Right cardiac atrium (tissue), 5 donors: ENCODE measurements around the gene SLC37A1. TPM values are rescaled to one million over a fixed set of nuclear protein-coding genes. Genes with fewer than 3 reads are reported as not detected.

Experiments
- ATAC-seq, 2 donors: fragments of 200-7000 bp; cut with Tn5 transposase; one replicate each; pipeline versions ENCODE4 v1.8.0 to v1.9.1; 2020; ENCODE audit warnings: moderate library complexity in 2 of 2, mild to moderate bottlenecking in 1 of 2
- DNase-seq, 3 donors: peaks; one replicate each; pipeline ENCODE4 v3.0.0-alpha.2; 2020
- H3K27ac ChIP-seq: one replicate; pipeline ENCODE4 v1.5.1; 2013; ENCODE audit warnings: mild to moderate bottlenecking, low read length, control low read depth, moderate library complexity
- H3K27me3 ChIP-seq: one replicate; pipeline ENCODE4 v1.6.1; 2013; ENCODE audit not compliant: control insufficient read depth, insufficient read depth
- H3K4me1 ChIP-seq: one replicate; pipeline ENCODE4 v1.6.1; 2013; ENCODE audit warnings: low read length; ENCODE audit not compliant: control insufficient read depth, insufficient read depth
- H3K4me3 ChIP-seq: one replicate; pipeline ENCODE4 v1.5.1; 2013; ENCODE audit warnings: low read length, control low read depth
- H3K9me3 ChIP-seq: one replicate; pipeline ENCODE4 v1.6.1; 2013; ENCODE audit warnings: low read length; ENCODE audit not compliant: control insufficient read depth
- WGBS: extraction: QIAGEN DNeasy Blood & Tissue Kit; methylation state at CpG from one replicate; pipeline ENCODE4 v1.1.7; 2013; 5-methylcytosine and 5-hydroxymethylcytosine counted together
- intact Hi-C, 4 donors: fragments of 100-400 bp; cut with DNase I; formaldehyde crosslinking; loops; one replicate each; pipeline versions ENCODE4 v1.11.0 to v1.14.0; 2022 to 2023
- polyA plus RNA-seq: library from polyadenylated mRNA; stranded (reverse); fragments of 200-250 nt; gene quantifications from one replicate; pipeline ENCODE4 v1.2.3, GENCODE V29; 2013
- total RNA-seq, 4 donors: library from RNA; stranded (reverse); fragmentation: NEBNext Ultra II Directional; extraction: Animal tissue kit (Norgen Biotek cat#: 25700); gene quantifications; one replicate each; pipeline ENCODE4 v1.2.1, GENCODE V29; 2021
- donor health status: healthy with polysubstance abuse.
- donor health status: DM: no; HTN: yes; CAD: no.
- donor health status: DM: no; HTN: no; CAD: no.
- donor health status: DM: no; HTN: yes; CAD: no; lungs with severe emphysema.
- donor health status: DM: yes; HTN: yes; CAD: no.

SLC37A1 gene
- total and polyA plus RNA-seq, 5 donors, result 1.9 to 2.9 (median 2.9) TPM

DNA sequence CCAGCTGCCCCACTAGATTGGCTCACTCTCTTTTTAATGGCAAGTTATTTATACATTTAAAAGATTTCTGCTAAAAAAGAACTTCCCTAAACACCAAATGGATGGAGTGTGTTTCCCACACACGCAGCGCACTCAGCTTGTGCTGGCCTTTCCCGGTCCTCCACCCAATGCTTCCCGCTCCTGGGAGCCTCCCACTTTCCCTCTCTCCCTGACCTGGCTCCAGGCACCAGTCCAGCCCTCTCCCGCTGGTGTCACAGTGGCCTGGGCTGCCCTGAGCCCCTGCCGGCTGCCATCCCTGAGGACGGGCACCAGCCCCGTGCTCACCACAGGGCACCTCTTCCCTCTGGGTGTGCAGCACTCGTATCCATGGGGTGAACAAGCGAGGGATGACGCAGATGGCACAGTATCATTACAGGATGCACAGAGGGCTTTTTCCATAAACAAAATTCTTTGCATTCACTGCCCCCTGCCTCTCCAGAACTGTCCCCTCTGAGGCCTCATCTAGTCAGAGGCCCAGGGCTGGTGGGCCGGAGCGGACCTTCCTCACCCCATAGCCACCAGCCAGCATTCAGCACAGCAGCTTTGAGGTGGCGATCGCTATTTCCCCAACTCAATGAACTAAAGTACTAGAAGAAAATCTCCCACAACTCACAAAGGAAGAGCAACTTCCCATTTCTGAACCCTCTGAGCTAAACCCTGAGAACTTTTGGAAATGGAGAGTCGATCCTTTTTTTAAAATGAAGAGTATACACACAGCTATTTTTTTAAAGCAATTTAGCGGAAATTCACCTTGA, 68.5 kb downstream of the SLC37A1 start:
- intact Hi-C loops, result no loop called here
- WGBS, result 79% methylated on average over 17 of the region's 17 CpGs
- Histone ChIP-seq H3K4me1 (no peaks in the 10 kb centered on the region), H3K4me3 (no peak overlapping the region), H3K27me3 (no peaks in the 10 kb centered on the region), H3K27ac (no peak overlapping the region), H3K9me3 (no peaks in the 10 kb centered on the region)
- peak in 1 of 3 donors; percentile 13 for DNase-seq
- ATAC-seq, result no peak

GRCh38 chr21:42582787-42583476, 69.3 kb downstream of the SLC37A1 start:
- Histone ChIP-seq H3K27ac (no peak overlapping the region), H3K9me3 (no peaks in the 10 kb centered on the region), H3K4me3 (no peak overlapping the region), H3K27me3 (no peaks in the 10 kb centered on the region), H3K4me1 (no peaks in the 10 kb centered on the region)
- DNase-seq, result no peak
- WGBS, result 92% methylated on average over 22 of the region's 22 CpGs
- ATAC-seq, result no peak
- intact Hi-C loops, result no loop called here

DNA sequence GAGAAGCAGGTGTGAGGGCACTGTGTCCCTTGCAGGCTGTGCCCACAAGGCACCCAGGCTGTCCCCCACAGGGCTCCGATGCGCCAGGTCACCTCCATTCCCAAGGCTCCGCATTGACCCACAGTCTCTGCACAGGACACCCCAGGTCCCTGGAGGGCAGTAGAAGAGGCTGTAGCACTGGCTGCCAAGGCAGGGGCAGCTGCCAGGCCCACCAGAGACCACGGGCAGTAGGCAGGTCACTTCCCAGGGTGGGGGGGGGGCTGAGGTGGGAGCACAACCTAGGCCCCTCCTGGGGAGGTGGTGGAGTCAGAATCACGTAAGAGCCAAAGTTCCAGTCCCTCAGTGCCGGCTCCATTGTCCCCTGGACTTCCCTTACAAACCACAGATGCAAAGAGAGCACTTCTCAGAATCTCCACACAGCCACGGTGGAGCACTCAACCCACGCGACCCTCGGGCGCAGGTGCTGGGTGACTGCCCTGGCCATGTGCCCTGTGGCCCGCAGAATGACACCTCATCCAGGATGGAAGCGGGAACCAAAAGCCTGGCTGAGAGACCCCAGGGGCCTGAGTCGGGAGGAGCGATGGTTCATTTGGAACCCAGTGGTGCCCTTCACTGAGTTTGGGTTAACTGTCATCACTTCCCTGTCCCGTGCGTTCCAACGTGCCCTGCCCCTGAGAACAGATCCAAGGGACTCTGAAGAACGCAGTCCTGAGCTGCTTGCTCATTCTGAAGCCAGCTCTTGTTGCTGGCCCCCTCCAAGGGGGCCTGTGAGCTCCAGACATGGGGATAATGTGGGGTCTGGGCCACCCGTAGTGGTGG, 70.0 kb downstream of the SLC37A1 start:
- H3K27ac ChIP-seq, result no peak overlapping the region
- H3K27me3 ChIP-seq, result no peaks in the 10 kb centered on the region
- no peaks in the 10 kb centered on the region for H3K9me3 ChIP-seq
- ATAC-seq (peak in 1 of 2 donors; percentile 13), DNase-seq (peak in 1 of 3 donors; percentile 25)
- H3K4me3 ChIP-seq, result no peak overlapping the region
- intact Hi-C loops, result no loop called here
- 72% methylated on average over 20 of the region's 20 CpGs for WGBS
- no peaks in the 10 kb centered on the region for H3K4me1 ChIP-seq

DNA sequence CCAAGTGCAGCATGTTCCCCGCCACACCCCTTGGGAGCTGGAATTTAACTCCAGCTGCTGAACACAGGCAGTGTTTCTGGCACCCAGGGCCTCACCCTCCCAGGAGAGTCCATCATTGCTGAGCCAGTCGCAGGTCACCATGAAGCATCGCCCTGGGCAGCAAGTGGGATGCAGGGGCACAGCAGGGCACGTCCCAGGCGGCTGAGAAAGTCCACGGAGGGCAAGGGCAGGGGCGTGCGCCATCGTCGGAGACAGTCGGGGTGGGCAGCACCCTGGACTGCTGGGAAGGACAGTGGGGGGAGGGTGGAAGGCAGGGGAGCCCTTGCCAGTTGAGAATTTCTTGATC, 70.6 kb downstream of the SLC37A1 start:
- Histone ChIP-seq H3K4me1 (no peaks in the 10 kb centered on the region), H3K4me3 (no peak overlapping the region), H3K27ac (no peak overlapping the region), H3K9me3 (no peaks in the 10 kb centered on the region), H3K27me3 (no peaks in the 10 kb centered on the region)
- DNase-seq (no peak), ATAC-seq (no peak)
- intact Hi-C loops, result no loop called here
- 82% methylated on average over 11 of the region's 11 CpGs for WGBS

GRCh38 chr21:42585881-42586280, 72.2 kb downstream of the SLC37A1 start:
- intact Hi-C loops, result no loop called here
- H3K27ac ChIP-seq, result no peak overlapping the region
- no peak for DNase-seq
- H3K4me1 ChIP-seq, result no peaks in the 10 kb centered on the region
- WGBS, result 72% methylated on average over 10 of the region's 10 CpGs
- no peak for ATAC-seq
- H3K27me3 ChIP-seq, result no peaks in the 10 kb centered on the region
- H3K4me3 ChIP-seq, result no peak overlapping the region
- no peaks in the 10 kb centered on the region for H3K9me3 ChIP-seq

DNA sequence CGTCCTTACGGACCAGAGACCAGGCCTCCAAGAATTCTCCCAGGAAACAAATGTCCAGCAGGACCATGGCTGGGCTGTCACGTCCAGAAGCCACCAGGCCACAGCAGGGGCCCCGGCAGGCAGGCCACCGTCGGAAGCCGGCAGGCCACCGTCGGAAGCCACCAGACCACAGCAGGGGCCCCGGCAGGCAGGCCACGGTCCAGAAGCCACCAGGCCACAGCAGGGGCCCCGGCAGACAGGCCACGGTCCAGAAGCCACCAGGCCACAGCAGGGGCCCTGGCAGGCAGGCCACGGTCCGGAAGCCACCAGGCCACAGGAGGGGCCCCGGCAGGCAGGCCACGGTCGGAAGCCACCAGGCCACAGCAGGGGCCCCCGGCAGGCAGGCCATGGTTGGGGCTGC, 72.8 kb downstream of the SLC37A1 start:
- Histone ChIP-seq H3K27ac (no peak overlapping the region), H3K4me3 (no peak overlapping the region), H3K4me1 (no peaks in the 10 kb centered on the region), H3K27me3 (no peaks in the 10 kb centered on the region), H3K9me3 (no peaks in the 10 kb centered on the region)
- no peak for DNase-seq
- intact Hi-C loops, result no loop called here
- WGBS, result 94% methylated on average over 19 of the region's 19 CpGs
- ATAC-seq, result no peak

DNA sequence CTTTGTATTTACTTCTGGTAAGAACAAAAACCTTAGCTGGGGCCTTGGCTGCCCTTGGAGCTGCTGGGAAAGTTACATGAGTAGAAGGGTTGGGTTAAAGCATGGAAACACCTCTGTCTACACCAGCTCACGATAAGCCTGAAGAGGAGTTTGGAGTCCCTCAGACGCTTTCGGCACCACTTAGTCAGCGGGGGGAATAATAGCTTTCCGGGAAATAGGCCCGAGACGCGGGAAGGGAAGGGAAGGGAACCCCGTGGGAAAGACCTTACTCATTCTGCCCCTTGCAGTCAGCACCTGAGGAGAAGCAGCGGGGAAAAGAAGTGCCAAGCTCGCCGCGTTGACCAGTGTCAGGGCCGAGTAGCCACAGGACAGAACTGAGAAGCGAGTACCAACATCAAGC, 73.4 kb downstream of the SLC37A1 start:
- no peaks in the 10 kb centered on the region for H3K4me1 ChIP-seq
- H3K27ac ChIP-seq, result no peak overlapping the region
- H3K27me3 ChIP-seq, result no peaks in the 10 kb centered on the region
- DNase-seq (peak in 1 of 3 donors; percentile 18), ATAC-seq (no peak)
- no peak overlapping the region for H3K4me3 ChIP-seq
- intact Hi-C loops, result no loop called here
- no peaks in the 10 kb centered on the region for H3K9me3 ChIP-seq
- WGBS, result 81% methylated on average over 15 of the region's 15 CpGs

- Histone ChIP-seq H3K27ac (no peak overlapping the region), H3K4me1 (no peaks in the 10 kb centered on the region), H3K4me3 (no peak overlapping the region), H3K9me3 (no peaks in the 10 kb centered on the region), H3K27me3 (no peaks in the 10 kb centered on the region)
- intact Hi-C loops, result loop anchor here in 3 of 4 donors (5.0 to 10.0 kb wide), 3 partner anchors 227 to 234 kb away; no protein-coding TSS in a partner anchor
- WGBS, result 69% methylated on average over 20 of the region's 20 CpGs
- no peak for DNase-seq
- ATAC-seq, result no peak
Observed at GRCh38 chr21:42590431-42591131, 76.9 kb downstream of the SLC37A1 start.

DNA sequence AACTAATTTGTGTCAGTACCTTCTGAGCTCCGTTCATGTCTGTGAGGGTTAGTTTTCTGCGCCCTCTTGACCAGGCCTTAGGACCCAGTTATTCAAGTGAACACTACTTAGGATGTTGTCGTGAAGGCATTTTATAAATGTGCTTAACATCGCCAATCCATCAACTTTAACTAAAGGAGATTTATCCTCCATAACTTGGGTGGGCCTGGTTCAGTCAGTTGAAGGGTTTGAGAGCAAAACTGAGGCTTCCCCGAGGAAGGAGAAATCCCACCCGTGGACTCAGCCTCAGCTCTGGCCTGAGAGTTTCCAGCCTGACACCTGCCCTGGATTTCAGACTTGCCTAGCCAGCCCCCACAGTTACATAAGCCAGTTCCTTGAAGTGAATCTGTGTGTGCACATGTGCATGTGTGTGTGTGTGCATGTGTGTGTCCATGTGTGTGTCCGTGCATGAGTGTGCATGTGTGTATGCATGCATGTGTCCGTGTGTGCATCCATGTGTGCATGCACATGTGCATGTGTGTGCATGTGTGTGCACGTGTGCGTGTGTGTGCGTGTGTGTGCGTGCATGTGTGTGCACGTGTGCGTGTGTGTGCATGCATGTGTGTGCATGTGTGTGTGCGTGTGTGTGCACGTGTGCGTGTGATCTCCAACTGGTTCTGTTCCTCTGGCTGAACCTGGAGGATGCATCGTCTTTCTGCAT, 77.7 kb downstream of the SLC37A1 start:
- intact Hi-C loops, result loop anchor here in 3 of 4 donors (5.0 to 10.0 kb wide), 3 partner anchors 226 to 233 kb away; no protein-coding TSS in a partner anchor
- no peaks in the 10 kb centered on the region for H3K4me1 ChIP-seq
- ATAC-seq (no peak), DNase-seq (no peak)
- no peaks in the 10 kb centered on the region for H3K27me3 ChIP-seq
- H3K27ac ChIP-seq, result no peak overlapping the region
- WGBS, result 85% methylated on average over 18 of the region's 18 CpGs
- no peaks in the 10 kb centered on the region for H3K9me3 ChIP-seq
- H3K4me3 ChIP-seq, result no peak overlapping the region

GRCh38 chr21:42592156-42592820, 78.6 kb downstream of the SLC37A1 start:
- DNase-seq (no peak), ATAC-seq (no peak)
- intact Hi-C loops, result loop anchor here in 3 of 4 donors (5.0 to 10.0 kb wide), 3 partner anchors 225 to 233 kb away; no protein-coding TSS in a partner anchor
- H3K27ac ChIP-seq, result no peak overlapping the region
- no peaks in the 10 kb centered on the region for H3K4me1 ChIP-seq
- 90% methylated on average over 19 of the region's 19 CpGs for WGBS
- no peak overlapping the region for H3K4me3 ChIP-seq
- no peaks in the 10 kb centered on the region for H3K9me3 ChIP-seq
- no peaks in the 10 kb centered on the region for H3K27me3 ChIP-seq
